GM12801 (cell line): Measurements from ENCODE around the gene UBTF.

Experiments used
- TF ChIP-seq, protein P1 (sequence below): IDR thresholded peaks from one replicate; pipeline ENCODE4 v1.5.1; 2011; ENCODE audit warnings: control low read depth; ENCODE audit not compliant: insufficient read length; ENCODE audit errors: extremely low read depth

UBTF gene

DNA sequence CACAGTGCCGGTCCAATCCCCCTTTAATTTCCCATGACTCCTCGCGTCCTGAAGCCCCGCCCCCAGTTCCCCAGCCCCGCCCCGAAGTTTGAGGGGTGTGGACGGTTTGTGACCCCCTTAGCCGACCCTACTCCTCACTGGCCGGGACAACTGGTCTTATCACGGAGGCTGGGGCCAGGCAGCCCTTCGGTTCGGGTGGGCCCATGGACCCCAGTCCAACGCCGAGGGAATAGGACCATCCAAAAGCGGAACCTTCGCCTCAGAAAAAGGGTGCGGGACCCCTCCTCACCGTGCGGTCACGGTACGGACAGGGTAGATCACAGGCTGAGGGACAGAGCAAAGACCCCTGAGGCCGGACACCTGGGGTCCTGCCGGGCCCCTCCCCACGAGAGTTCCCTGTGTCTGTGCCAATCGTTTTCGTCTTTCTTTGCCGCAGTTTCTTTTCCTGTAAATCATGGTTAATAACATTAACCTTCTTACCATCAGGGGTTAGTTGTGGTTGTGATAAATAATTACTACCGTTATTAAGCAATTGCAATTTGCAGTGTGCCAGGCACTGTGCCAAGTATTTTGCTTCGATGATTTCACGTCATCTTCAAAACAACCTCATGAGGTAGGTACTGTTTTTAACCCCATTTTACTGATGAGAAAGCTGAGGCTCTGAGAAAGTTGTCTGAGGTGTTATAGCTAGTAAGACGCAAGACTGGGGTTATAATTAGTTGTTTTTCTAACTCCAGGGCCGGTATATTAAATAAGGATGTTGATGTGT, 32.2 kb downstream of the UBTF start:
- TF ChIP-seq, protein P1, sequence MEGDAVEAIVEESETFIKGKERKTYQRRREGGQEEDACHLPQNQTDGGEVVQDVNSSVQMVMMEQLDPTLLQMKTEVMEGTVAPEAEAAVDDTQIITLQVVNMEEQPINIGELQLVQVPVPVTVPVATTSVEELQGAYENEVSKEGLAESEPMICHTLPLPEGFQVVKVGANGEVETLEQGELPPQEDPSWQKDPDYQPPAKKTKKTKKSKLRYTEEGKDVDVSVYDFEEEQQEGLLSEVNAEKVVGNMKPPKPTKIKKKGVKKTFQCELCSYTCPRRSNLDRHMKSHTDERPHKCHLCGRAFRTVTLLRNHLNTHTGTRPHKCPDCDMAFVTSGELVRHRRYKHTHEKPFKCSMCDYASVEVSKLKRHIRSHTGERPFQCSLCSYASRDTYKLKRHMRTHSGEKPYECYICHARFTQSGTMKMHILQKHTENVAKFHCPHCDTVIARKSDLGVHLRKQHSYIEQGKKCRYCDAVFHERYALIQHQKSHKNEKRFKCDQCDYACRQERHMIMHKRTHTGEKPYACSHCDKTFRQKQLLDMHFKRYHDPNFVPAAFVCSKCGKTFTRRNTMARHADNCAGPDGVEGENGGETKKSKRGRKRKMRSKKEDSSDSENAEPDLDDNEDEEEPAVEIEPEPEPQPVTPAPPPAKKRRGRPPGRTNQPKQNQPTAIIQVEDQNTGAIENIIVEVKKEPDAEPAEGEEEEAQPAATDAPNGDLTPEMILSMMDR = no peak

DNA sequence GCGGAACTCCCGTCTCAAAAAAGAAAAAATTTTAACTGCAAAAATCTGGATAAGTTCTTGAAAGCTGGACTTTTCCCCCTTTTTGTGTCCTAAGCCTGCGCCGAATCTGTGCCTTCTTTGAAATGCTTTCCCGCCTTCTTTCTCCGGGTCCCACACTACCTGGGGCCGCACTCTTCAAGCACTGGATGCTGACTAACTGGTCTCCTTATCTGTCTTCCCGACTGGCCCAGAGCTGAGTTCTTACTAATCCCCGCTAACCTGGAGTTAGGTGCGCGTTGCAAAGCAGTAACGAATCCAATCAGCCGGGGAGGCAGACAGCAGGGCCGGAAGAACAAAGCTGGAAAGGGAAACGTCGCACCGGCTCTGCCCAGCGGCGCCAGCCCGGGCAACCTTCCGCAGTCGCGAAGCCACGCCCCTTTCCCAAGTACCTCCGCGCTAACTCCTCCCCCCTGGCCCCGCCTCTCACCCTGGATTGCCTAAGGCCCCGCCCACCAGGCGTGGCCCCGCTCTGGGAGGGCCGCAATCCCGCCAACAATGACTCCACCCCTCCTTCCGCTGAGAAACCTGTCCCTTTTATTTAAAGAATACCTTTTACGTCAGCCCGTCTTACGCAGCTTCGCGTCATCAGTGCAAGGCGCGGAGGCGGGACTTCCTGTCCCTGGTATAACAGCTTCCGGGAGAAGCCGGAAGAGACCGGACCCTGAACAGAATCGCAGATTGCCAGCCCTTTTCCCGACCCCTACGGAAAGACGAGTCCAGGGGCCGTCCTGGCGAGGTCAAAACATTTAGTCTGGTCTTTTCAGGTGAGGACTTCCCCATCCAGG, 33.0 kb downstream of the UBTF start, which contains the start of gene TMUB2:
TMUB2 (plus strand) TSS at position 666 of the 824 bp plus-strand sequence. CDS start 737 bp downstream, outside the sequence.
- TF ChIP-seq, protein P1 = no peak

DNA sequence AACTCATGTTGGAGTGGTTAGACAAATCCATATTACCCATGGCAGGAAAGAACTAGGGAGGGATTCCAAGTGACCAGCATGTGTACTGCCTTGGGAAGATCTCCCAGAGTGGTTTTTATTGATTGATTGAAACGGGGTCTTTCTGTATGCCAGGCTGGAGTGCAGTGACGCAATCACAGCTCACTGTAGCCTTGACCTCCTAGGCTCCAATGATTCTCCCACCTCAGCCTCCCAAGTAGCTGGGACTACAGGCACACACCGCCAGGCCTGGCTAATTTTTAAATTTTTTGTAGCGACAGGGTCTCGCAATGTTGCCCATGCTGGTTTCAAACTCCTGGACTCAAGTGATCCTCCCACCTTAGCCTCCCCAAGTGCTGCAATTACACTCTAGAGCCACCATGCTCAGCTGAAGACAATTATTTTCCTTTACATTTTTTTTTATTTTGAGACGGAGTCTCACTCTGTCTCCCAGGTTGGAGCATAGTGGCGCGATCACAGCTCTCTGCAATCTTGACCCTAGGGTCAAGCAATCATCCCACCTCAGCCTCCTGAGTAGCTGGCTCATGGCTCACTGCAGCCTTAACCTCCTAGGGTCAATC, 35.2 kb downstream of the UBTF start:
- TF ChIP-seq, protein P1 = no peak

DNA sequence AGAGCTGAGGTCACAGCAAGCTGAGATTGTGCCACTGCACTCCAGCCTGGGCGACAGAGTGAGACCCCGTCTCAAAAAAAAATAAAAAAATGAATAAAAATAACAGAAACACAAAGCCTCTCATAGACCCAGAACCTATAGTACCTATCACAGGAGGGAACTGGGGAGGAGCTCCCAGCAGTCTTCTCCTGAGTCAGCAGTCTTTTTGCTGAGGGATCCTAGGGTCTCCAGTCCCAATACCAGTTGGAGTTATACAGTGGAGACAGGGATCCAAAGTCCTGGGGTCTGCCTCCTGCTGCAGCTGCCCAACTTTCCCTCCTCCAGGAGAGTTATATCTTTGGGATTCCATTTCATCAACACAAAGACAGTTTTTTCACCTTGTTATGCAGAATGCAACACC, 36.5 kb downstream of the UBTF start:
- TF ChIP-seq, protein P1 = no peak

DNA sequence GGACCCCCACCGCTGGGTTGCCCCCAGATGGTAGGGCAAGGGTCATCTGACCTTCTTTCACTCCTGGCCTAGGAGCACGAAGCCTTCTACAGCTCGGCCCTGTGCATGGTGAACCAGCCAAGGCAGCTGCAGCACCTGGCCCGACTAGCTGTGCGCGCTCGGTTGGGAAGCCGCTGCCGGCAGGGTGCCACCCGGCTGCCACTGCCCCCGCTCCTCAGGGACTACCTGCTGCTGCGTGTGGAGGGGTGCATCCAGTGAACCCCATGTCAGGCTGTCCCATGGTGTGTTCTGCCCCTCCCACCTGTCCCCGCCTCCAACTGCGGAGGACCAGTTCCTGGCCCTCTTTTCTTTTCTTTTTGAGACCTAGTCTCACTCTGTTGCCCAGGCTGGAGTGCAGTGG, 41.3 kb downstream of the UBTF start:
- TF ChIP-seq, protein P1 = no peak

DNA sequence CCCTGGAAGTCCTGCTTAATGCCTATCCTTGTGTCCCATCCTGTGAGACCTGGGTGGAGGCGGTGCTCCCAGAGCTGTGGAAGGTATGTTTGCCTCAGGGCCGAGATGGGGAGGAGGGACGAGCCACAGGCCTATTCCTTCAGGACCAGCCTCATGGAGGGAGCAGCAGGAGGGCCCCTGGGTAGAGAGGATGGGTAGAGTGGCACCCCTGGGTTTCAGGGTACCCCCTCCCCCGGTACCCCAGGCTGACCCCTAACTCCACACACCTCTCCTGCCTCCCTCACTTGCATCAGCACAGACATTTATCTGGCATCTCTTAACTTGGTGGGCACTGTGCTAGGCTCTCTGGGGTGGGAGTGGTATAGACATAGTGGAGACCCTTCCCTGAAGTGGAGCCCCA, 41.8 kb downstream of the UBTF start:
- TF ChIP-seq, protein P1 = no peak
